Osteoblast (primary cell): ENCODE measurements around the gene WDR88. TPM values are rescaled to one million over a fixed set of nuclear protein-coding genes. Genes with fewer than 3 reads are reported as not detected.
"Not testable (repeated sequence)": the region's sequence is repeated elsewhere in the genome, so short reads cannot be mapped to it uniquely, and the experiment has no call there.

Experiments used
- DNase-seq: peaks from one replicate; pipeline ENCODE4 v3.0.0; 2011; ENCODE audit warnings: low spot score, mixed read lengths; ENCODE audit not compliant: insufficient read length; ENCODE audit errors: missing footprints
- H2AFZ ChIP-seq: 2 replicates; pipeline ENCODE4 v1.6.0; 2011; ENCODE audit warnings: mild to moderate bottlenecking, low read length
- H3K27ac ChIP-seq: 2 replicates; pipeline ENCODE4 v1.5.1; 2011; ENCODE audit warnings: mild to moderate bottlenecking, low read depth, low read length, moderate library complexity
- H3K27me3 ChIP-seq: 2 replicates; pipeline ENCODE4 v1.6.0; 2012; ENCODE audit warnings: mild to moderate bottlenecking, control low read depth, inconsistent platforms, low read length, moderate library complexity; ENCODE audit not compliant: insufficient read depth
- H3K36me3 ChIP-seq: 2 replicates; pipeline ENCODE4 v1.5.1; 2011; ENCODE audit warnings: mild to moderate bottlenecking, low read length, control low read depth, moderate library complexity; ENCODE audit not compliant: insufficient read depth
- H3K4me1 ChIP-seq: 2 replicates; pipeline ENCODE4 v1.5.1; 2011; ENCODE audit warnings: mild to moderate bottlenecking, low read length, control low read depth, moderate library complexity; ENCODE audit not compliant: insufficient read depth
- H3K4me2 ChIP-seq: 2 replicates; pipeline ENCODE4 v1.6.0; 2011; ENCODE audit warnings: mild to moderate bottlenecking, low read length; ENCODE audit not compliant: insufficient read depth
- H3K4me3 ChIP-seq: fragments of 200-600 bp; sonication (generic); 3 replicates; pipeline ENCODE4 v1.5.1; 2012; ENCODE audit warnings: mild to moderate bottlenecking, low read length, inconsistent platforms; ENCODE audit not compliant: insufficient read depth
- H3K79me2 ChIP-seq: 2 replicates; pipeline ENCODE4 v1.6.0; 2012; ENCODE audit warnings: mild to moderate bottlenecking, low read length, control low read depth, inconsistent platforms; ENCODE audit not compliant: insufficient read depth
- H3K9me3 ChIP-seq: 2 replicates; pipeline ENCODE4 v1.5.1; 2011; ENCODE audit warnings: low read depth, low read length, control low read depth
- H4K20me1 ChIP-seq: 2 replicates; pipeline ENCODE4 v1.6.0; 2012; ENCODE audit warnings: mild to moderate bottlenecking, low read length, control low read depth; ENCODE audit not compliant: insufficient read depth
- CTCF ChIP-seq: IDR thresholded peaks from 2 replicates; pipeline ENCODE4 v1.5.1; 2011; ENCODE audit warnings: mild to moderate bottlenecking, low read depth, low read length, moderate library complexity; ENCODE audit errors: extremely low read depth
- total RNA-seq: library from RNA; depleted of rRNA; stranded (reverse); fragments of >200 nt; gene quantifications from 2 replicates; pipeline ENCODE4 v1.2.3, GENCODE V29; 2012

WDR88 gene
- total RNA-seq, 1 donor: not detected

DNA sequence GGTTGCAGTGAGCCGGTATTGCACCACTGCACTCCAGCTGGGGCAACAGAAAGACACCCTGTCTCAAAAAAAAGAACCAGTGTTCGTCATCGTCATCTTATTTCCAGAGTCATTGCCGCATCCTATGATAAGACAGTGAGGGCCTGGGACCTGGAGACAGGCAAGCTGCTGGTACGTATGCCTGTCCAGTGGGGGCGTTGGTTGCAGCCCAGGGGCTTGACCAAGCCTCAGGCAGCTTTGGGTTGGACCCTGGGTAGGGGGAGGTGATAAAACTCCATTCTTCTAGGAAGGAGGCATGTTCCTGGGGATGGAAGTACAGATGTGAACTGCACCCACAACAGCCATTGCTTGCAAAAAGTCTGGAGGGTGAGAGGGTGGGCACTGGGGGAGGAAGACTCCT, 15.6 kb downstream of the WDR88 start:
- TF ChIP-seq CTCF: no peak
- H3K27ac ChIP-seq: no peak overlapping the region
- no peaks in the 10 kb centered on the region for H4K20me1 ChIP-seq
- no peak overlapping the region for H3K4me2 ChIP-seq
- no peak overlapping the region for H2AFZ ChIP-seq
- no peak overlapping the region for H3K4me3 ChIP-seq
- no peaks in the 10 kb centered on the region for H3K27me3 ChIP-seq
- no peaks in the 10 kb centered on the region for H3K9me3 ChIP-seq
- DNase-seq: no peak
- no peaks in the 10 kb centered on the region for H3K36me3 ChIP-seq
- no peaks in the 10 kb centered on the region for H3K79me2 ChIP-seq
- H3K4me1 ChIP-seq: no peaks in the 10 kb centered on the region

DNA sequence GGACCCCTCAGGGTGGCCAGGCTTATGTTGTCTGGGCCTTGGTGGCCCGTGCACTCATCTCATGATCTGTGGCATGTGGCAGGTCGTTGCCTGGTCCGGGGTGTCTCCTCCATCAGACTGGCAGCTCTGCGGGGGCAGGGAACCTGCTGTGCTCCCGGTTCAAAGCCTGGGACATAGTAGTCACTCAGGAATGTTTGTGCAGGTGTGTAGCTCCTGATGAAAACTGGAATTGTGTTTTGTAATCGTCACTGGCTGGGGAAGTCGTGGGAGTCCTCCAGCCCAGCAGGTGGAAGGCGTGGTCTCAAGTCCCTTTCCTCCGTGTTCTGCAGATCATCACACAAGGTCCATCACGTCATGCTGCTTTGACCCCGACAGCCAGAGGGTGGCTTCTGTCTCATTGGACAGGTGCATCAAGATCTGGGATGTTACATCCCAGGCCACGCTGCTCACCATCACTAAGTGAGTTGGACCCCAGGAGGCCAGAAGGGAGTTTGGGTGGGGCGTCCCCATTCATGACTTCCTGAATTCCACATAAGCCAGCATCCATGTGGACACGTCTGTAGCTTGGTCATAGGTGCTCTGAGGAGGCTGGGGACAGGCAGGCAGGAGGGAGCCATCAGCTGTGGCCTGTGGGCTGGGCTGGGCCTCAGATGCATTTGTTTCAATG, 19.1 kb downstream of the WDR88 start:
- Histone ChIP-seq H3K36me3 (no peaks in the 10 kb centered on the region), H3K9me3 (no peaks in the 10 kb centered on the region), H4K20me1 (no peaks in the 10 kb centered on the region), H3K27ac (no peak overlapping the region), H3K79me2 (no peaks in the 10 kb centered on the region), H3K4me3 (no peak overlapping the region), H3K4me1 (peaks cover under 1% of the 10 kb centered on the region), H2AFZ (no peak overlapping the region), H3K4me2 (no peak overlapping the region), H3K27me3 (no peaks in the 10 kb centered on the region)
- DNase-seq: no peak
- TF ChIP-seq CTCF: no peak

GRCh38 chr19:33152176-33152575, 20.3 kb downstream of the WDR88 start:
- H3K36me3 ChIP-seq: no peaks in the 10 kb centered on the region
- no peak for DNase-seq
- no peak overlapping the region for H2AFZ ChIP-seq
- no peaks in the 10 kb centered on the region for H4K20me1 ChIP-seq
- H3K27me3 ChIP-seq: no peaks in the 10 kb centered on the region
- no peak overlapping the region for H3K4me3 ChIP-seq
- no peak for TF ChIP-seq CTCF
- H3K4me2 ChIP-seq: no peak overlapping the region
- H3K27ac ChIP-seq: no peak overlapping the region
- H3K4me1 ChIP-seq: peaks cover 3% of the 10 kb centered on the region
- no peaks in the 10 kb centered on the region for H3K9me3 ChIP-seq
- no peaks in the 10 kb centered on the region for H3K79me2 ChIP-seq

GRCh38 chr19:33152625-33153024, 20.7 kb downstream of the WDR88 start:
- DNase-seq, H3K79me2 ChIP-seq, H3K4me2 ChIP-seq, H2AFZ ChIP-seq, H4K20me1 ChIP-seq, H3K4me1 ChIP-seq, H3K4me3 ChIP-seq, H3K27me3 ChIP-seq, H3K27ac ChIP-seq, H3K9me3 ChIP-seq, H3K36me3 ChIP-seq: not testable (repeated sequence)

DNA sequence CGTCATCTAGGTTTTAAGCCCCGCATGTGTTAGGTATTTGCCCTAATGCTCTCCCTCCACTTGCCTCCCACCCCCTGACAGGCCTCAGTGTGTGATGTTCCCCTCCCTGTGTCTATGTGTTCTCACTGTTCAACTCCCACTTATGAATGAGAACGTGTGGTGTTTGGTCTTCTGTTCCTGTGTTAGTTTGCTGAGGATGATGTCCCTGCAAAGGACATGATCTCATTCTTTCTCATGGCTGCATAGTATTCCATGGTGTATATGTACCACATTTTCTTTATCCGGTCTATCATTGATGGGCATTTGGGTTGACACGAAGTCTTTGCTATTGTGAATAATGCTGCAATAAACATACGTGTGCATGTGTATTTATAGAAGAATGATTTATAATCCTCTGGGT, 22.4 kb downstream of the WDR88 start:
- H3K79me2 ChIP-seq, H3K4me2 ChIP-seq, H3K27me3 ChIP-seq, H2AFZ ChIP-seq, H3K36me3 ChIP-seq, H3K4me3 ChIP-seq, H4K20me1 ChIP-seq, DNase-seq, H3K27ac ChIP-seq, H3K4me1 ChIP-seq, H3K9me3 ChIP-seq: not testable (repeated sequence)
